HEK293 (cell line): ENCODE measurements around the gene ZNF232.
"Not testable (repeated sequence)": the region's sequence is repeated elsewhere in the genome, so short reads cannot be mapped to it uniquely, and the experiment has no call there.

Source experiments
- CTCF ChIA-PET: fragments of 350-600 bp; formaldehyde crosslinking; extraction: SDS; loops from one replicate; lab custom pipeline; 2021; ENCODE audit warnings: antibody characterized with exemption; lab: Yijun Ruan, JAX
- POLR2A ChIA-PET: fragments of 300-600 bp; formaldehyde crosslinking; extraction: SDS; loops from one replicate; lab custom pipeline; 2020; ENCODE audit warnings: antibody characterized with exemption, inconsistent platforms; lab: Yijun Ruan, JAX
- H3K27ac ChIP-seq: fragments of 200-500 bp; sonication (Bioruptor generic); 2 replicates; pipeline ENCODE4 v1.5.1; 2014; ENCODE audit warnings: low read depth, low read length, control low read depth, inconsistent platforms; ENCODE audit errors: extremely low read depth
- H3K36me3 ChIP-seq, 2 experiments: fragments of 200-500 bp in 1 of 2; sonication (Bioruptor generic) in 1 of 2; 1 replicate in 1 of 2; 2 replicates in 1 of 2; pipeline ENCODE4 v1.5.1; 2014 to 2017; ENCODE audit warnings: inconsistent platforms in 2 of 2, low read length in 2 of 2; ENCODE audit not compliant: control insufficient read depth in 2 of 2, insufficient read depth in 1 of 2
- H3K4me1 ChIP-seq: fragments of 200-500 bp; sonication (Bioruptor generic); 2 replicates; pipeline ENCODE4 v1.5.1; 2014; ENCODE audit warnings: mild to moderate bottlenecking, low read length, inconsistent platforms; ENCODE audit not compliant: control insufficient read depth, insufficient read depth
- H3K4me3 ChIP-seq: 2 replicates; pipeline ENCODE4 v1.5.1; 2011; ENCODE audit warnings: low read depth, mild to moderate bottlenecking, control low read depth, low read length, moderate library complexity
- H3K9me3 ChIP-seq: fragments of 200-500 bp; sonication (Bioruptor generic); 2 replicates; pipeline ENCODE4 v1.5.1; 2014; ENCODE audit warnings: low read depth, low read length, inconsistent platforms; ENCODE audit not compliant: control insufficient read depth, insufficient read depth
- RBAK ChIP-seq: fragments of 450-650 bp; formaldehyde crosslinking; IDR thresholded peaks from 2 replicates; pipeline ENCODE4 v1.5.1; 2016; ENCODE audit warnings: missing biosample characterization, missing genetic modification characterization
- ZNF2 ChIP-seq: fragments of 450-650 bp; formaldehyde crosslinking; IDR thresholded peaks from 2 replicates; pipeline ENCODE4 v1.5.1; 2016; ENCODE audit warnings: missing biosample characterization, missing genetic modification characterization
- ZNF501 ChIP-seq: fragments of 450-650 bp; formaldehyde crosslinking; IDR thresholded peaks from 2 replicates; pipeline ENCODE4 v1.5.1; 2016; ENCODE audit warnings: missing biosample characterization, missing genetic modification characterization
- ZNF830 ChIP-seq: fragments of 450-650 bp; IDR thresholded peaks from 2 replicates; pipeline ENCODE4 v1.5.0; 2018; ENCODE audit warnings: missing biosample characterization, missing genetic modification characterization, low read depth, mild to moderate bottlenecking, moderate library complexity
- TF ChIP-seq, protein P1 (sequence below): fragments of 450-650 bp; formaldehyde crosslinking; IDR thresholded peaks from 2 replicates; pipeline ENCODE4 v1.5.1; 2016; ENCODE audit warnings: missing biosample characterization, missing genetic modification characterization, borderline replicate concordance
- TF ChIP-seq, protein P2 (sequence below): fragments of 450-650 bp; formaldehyde crosslinking; IDR thresholded peaks from 2 replicates; pipeline ENCODE4 v1.5.1; 2017; ENCODE audit warnings: missing biosample characterization, missing genetic modification characterization
- TF ChIP-seq, protein P3 (sequence below): fragments of 450-650 bp; formaldehyde crosslinking; IDR thresholded peaks from 2 replicates; pipeline ENCODE4 v1.5.1; 2016; ENCODE audit warnings: missing biosample characterization, missing genetic modification characterization

ZNF232 gene

DNA sequence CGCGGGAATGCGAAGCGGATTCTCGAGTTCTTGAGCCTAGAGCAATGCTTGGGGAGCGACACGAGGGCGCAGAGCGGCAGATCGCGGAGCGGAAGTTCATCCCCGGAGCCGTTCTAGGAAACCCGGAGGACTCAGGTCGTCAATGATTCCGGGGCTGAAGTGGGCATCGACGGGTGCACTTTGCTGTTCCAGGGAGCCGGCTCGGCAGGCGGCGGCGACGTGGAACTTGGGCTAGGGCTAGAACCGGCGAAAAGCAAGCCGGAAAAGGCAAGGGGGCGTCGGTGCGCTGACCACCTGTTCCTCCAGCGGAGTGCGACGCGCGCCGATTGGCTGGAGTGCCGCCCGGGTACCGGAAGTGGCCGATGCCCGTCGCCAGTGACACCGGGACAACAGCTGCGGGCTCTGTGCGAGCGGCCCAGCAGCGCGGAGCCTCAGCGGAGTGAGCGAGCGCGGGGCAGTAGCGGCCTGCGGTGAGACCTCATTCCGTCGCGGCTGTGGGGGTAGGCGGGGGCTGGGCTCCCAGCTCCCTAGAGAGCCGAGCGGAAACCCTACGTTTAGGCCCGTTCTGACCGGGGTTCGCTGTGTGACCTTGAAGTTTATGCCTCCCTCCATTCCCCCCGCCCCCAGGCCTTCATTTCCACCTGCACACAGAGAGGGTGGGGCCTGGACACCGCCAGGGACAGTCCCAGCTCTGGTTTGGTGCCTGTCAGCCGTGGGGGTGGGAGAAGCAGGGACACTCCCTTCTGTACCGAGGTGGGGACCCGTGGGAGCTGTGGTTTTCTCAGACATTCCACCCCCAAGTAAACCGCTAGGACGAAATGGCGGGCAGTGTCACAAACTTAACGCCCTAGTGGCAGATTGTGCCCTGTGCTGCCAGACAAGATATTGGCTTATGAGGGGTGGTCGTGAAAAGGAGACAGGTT, 33.3 kb downstream of the ZNF232 start, which contains the start of gene ZFP3 (continued):
- TF ChIP-seq ZNF830 (tag by site-specific recombination) (no peak), RBAK (no peak)
- TF ChIP-seq, protein P1, sequence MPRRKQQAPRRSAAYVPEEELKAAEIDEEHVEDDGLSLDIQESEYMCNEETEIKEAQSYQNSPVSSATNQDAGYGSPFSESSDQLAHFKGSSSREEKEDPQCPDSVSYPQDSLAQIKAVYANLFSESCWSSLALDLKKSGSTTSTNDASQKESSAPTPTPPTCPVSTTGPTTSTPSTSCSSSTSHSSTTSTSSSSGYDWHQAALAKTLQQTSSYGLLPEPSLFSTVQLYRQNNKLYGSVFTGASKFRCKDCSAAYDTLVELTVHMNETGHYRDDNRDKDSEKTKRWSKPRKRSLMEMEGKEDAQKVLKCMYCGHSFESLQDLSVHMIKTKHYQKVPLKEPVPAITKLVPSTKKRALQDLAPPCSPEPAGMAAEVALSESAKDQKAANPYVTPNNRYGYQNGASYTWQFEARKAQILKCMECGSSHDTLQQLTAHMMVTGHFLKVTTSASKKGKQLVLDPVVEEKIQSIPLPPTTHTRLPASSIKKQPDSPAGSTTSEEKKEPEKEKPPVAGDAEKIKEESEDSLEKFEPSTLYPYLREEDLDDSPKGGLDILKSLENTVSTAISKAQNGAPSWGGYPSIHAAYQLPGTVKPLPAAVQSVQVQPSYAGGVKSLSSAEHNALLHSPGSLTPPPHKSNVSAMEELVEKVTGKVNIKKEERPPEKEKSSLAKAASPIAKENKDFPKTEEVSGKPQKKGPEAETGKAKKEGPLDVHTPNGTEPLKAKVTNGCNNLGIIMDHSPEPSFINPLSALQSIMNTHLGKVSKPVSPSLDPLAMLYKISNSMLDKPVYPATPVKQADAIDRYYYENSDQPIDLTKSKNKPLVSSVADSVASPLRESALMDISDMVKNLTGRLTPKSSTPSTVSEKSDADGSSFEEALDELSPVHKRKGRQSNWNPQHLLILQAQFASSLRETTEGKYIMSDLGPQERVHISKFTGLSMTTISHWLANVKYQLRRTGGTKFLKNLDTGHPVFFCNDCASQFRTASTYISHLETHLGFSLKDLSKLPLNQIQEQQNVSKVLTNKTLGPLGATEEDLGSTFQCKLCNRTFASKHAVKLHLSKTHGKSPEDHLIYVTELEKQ (tag by site-specific recombination): no peak
- TF ChIP-seq, protein P2, sequence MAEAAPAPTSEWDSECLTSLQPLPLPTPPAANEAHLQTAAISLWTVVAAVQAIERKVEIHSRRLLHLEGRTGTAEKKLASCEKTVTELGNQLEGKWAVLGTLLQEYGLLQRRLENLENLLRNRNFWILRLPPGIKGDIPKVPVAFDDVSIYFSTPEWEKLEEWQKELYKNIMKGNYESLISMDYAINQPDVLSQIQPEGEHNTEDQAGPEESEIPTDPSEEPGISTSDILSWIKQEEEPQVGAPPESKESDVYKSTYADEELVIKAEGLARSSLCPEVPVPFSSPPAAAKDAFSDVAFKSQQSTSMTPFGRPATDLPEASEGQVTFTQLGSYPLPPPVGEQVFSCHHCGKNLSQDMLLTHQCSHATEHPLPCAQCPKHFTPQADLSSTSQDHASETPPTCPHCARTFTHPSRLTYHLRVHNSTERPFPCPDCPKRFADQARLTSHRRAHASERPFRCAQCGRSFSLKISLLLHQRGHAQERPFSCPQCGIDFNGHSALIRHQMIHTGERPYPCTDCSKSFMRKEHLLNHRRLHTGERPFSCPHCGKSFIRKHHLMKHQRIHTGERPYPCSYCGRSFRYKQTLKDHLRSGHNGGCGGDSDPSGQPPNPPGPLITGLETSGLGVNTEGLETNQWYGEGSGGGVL: no peak

DNA sequence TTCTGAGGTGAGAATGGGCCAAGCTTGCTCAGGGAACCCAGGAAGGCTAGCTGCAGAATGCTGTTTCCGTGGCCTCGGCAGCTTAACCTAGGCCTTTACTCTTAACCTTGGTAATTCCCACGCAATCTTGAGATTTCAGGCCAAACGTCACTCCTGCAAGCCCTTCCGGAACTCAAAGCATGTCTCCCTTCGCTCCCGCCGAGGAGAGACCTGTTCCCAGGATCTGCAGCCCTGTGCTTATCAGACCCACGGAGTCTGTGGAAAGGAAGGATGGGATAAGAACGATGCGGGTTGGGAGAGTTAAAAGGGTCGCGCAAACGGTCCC, 33.9 kb downstream of the ZNF232 start:
- TF ChIP-seq, protein P3, sequence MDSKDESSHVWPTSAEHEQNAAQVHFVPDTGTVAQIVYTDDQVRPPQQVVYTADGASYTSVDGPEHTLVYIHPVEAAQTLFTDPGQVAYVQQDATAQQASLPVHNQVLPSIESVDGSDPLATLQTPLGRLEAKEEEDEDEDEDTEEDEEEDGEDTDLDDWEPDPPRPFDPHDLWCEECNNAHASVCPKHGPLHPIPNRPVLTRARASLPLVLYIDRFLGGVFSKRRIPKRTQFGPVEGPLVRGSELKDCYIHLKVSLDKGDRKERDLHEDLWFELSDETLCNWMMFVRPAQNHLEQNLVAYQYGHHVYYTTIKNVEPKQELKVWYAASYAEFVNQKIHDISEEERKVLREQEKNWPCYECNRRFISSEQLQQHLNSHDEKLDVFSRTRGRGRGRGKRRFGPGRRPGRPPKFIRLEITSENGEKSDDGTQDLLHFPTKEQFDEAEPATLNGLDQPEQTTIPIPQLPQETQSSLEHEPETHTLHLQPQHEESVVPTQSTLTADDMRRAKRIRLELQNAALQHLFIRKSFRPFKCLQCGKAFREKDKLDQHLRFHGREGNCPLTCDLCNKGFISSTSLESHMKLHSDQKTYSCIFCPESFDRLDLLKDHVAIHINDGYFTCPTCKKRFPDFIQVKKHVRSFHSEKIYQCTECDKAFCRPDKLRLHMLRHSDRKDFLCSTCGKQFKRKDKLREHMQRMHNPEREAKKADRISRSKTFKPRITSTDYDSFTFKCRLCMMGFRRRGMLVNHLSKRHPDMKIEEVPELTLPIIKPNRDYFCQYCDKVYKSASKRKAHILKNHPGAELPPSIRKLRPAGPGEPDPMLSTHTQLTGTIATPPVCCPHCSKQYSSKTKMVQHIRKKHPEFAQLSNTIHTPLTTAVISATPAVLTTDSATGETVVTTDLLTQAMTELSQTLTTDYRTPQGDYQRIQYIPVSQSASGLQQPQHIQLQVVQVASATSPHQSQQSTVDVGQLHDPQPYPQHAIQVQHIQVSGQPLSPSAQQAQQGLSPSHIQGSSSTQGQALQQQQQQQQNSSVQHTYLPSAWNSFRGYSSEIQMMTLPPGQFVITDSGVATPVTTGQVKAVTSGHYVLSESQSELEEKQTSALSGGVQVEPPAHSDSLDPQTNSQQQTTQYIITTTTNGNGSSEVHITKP (tag by site-specific recombination): no peak
- TF ChIP-seq ZNF2: no peak
- no peak for TF ChIP-seq ZNF501 (tag by site-specific recombination)
- POLR2A ChIA-PET: no interaction called here
- no peaks in the 10 kb centered on the region; the same call in 1 of the 2 replicates for H3K9me3 ChIP-seq
- CTCF ChIA-PET: interaction anchor here (2.1 kb wide), 1 partner anchor 15 kb away, joined by 8 read pairs; no protein-coding TSS in a partner anchor
- H3K4me1 ChIP-seq: no peaks in the 10 kb centered on the region
- no peak overlapping the region for H3K4me3 ChIP-seq
- H3K27ac ChIP-seq: no peak overlapping the region
- H3K36me3 ChIP-seq: no peaks in the 10 kb centered on the region

DNA sequence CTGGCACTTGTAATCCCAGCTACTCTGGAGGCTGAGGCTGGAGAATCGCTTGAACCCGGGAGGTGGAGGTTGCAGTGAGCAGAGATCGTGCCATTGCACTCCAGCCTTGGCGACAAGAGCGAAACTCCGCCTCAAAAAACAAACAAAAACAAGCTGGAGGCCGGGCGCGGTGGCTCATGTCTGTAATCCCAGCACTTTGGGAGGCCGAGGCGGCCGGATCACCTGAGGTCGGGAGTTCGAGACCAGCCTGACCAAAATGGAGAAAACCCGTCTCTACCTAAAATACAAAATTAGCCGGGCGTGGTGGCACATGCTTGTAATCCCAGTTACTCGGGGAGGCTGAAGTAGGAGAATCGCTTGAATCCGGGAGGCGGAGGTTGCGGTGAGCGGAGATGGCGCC, 34.4 kb downstream of the ZNF232 start:
- H3K36me3 ChIP-seq, H3K9me3 ChIP-seq, H3K4me3 ChIP-seq, H3K4me1 ChIP-seq, POLR2A ChIA-PET, H3K27ac ChIP-seq: not testable (repeated sequence)
- CTCF ChIA-PET: interaction anchor here (2.1 kb wide), 1 partner anchor 15 kb away, joined by 8 read pairs; no protein-coding TSS in a partner anchor

DNA sequence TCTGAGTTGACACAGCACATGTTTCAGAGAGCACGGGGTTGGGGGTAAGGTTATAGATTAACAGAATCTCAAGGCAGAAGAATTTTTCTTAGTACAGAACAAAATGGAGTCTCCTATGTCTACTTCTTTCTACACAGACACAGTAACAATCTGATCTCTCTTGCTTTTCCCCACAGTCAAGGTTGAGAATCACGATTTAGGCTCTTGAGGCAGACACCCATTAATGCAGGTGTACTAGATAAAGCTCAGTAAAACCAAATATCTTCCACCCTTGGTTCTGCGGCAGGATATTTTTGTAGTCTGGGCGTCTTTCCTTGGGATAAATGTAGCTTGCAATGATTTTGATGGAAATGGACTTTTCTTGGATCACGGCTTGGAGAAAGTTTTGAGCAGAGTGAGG, 36.2 kb downstream of the ZNF232 start:
- H3K4me3 ChIP-seq, H3K4me1 ChIP-seq, H3K9me3 ChIP-seq, POLR2A ChIA-PET, H3K27ac ChIP-seq, H3K36me3 ChIP-seq: not testable (repeated sequence)
- CTCF ChIA-PET: interaction anchor here (0.6 kb wide), 1 partner anchor 343 kb away, joined by 6 read pairs; no protein-coding TSS in a partner anchor
